HepG2 (cell line): ENCODE data around the gene MREG. TPM values are rescaled to one million over a fixed set of nuclear protein-coding genes. Genes with fewer than 3 reads are reported as not detected.
A peak's percentile ranks its signal among the peaks of the same experiment; 100 is the strongest.

Experiments used
- EEA1 ChIP-seq: sonication (generic); formaldehyde crosslinking; IDR thresholded peaks from 2 replicates; pipeline ENCODE4 v1.5.1; 2020; ENCODE audit warnings: mild to moderate bottlenecking, missing genetic modification reagents, borderline replicate concordance
- ETV5 ChIP-seq: IDR thresholded peaks from 2 replicates; pipeline ENCODE4 v1.6.1; 2018; ENCODE audit warnings: missing biosample characterization, missing genetic modification reagents, inconsistent platforms, borderline replicate concordance
- JARID2 ChIP-seq: sonication (generic); formaldehyde crosslinking; IDR thresholded peaks from 2 replicates; pipeline ENCODE4 v1.8.1; 2023; ENCODE audit warnings: missing genetic modification reagents, inconsistent platforms; ENCODE audit not compliant: insufficient replicate concordance
- KAT8 ChIP-seq: IDR thresholded peaks from 2 replicates; pipeline ENCODE4 v1.6.1; 2016; ENCODE audit warnings: missing genetic modification reagents, missing compliant biosample characterization
- KDM6A ChIP-seq: IDR thresholded peaks from 2 replicates; pipeline ENCODE4 v1.6.1; 2016; ENCODE audit warnings: low read depth
- MEIS1 ChIP-seq: sonication (generic); formaldehyde crosslinking; IDR thresholded peaks from 2 replicates; pipeline ENCODE4 v1.9.0; 2021; ENCODE audit warnings: mild to moderate bottlenecking, missing genetic modification reagents, moderate library complexity, borderline replicate concordance
- MYC ChIP-seq: sonication (generic); formaldehyde crosslinking; IDR thresholded peaks from 2 replicates; pipeline ENCODE4 v1.9.0; 2021; ENCODE audit warnings: missing genetic modification reagents, borderline replicate concordance
- NCOA5 ChIP-seq: sonication (generic); formaldehyde crosslinking; IDR thresholded peaks from 2 replicates; pipeline ENCODE4 v1.4.0; 2020; ENCODE audit warnings: missing genetic modification reagents
- NFKB2 ChIP-seq: sonication (generic); formaldehyde crosslinking; IDR thresholded peaks from 2 replicates; pipeline ENCODE4 v1.4.0; 2020; ENCODE audit warnings: missing genetic modification reagents, borderline replicate concordance
- RBFOX2 ChIP-seq: fragments of 200-400 bp; formaldehyde crosslinking; IDR thresholded peaks from 2 replicates; pipeline ENCODE4 v1.6.1; 2017; ENCODE audit warnings: low read depth, mild to moderate bottlenecking, low read length
- SRY ChIP-seq: sonication (generic); formaldehyde crosslinking; IDR thresholded peaks from 2 replicates; pipeline ENCODE4 v1.8.0; 2022; ENCODE audit warnings: mild to moderate bottlenecking, missing genetic modification reagents
- TAF1 ChIP-seq: sonication (generic); formaldehyde crosslinking; IDR thresholded peaks from 2 replicates; pipeline ENCODE4 v1.4.0; 2020; ENCODE audit warnings: missing genetic modification reagents
- ZBTB38 ChIP-seq: sonication (generic); formaldehyde crosslinking; IDR thresholded peaks from 2 replicates; pipeline ENCODE4 v1.5.1; 2020; ENCODE audit warnings: mild to moderate bottlenecking, missing genetic modification reagents
- ZFP37 ChIP-seq: sonication (generic); formaldehyde crosslinking; IDR thresholded peaks from 2 replicates; pipeline ENCODE4 v1.4.0; 2020; ENCODE audit warnings: missing genetic modification reagents, borderline replicate concordance
- ZNF138 ChIP-seq: sonication (generic); formaldehyde crosslinking; IDR thresholded peaks from 2 replicates; pipeline ENCODE4 v1.5.0; 2020; ENCODE audit warnings: mild to moderate bottlenecking, low read depth, missing genetic modification reagents
- ZNF180 ChIP-seq: sonication (generic); formaldehyde crosslinking; IDR thresholded peaks from 2 replicates; pipeline ENCODE4 v1.4.0; 2020; ENCODE audit warnings: low read depth, missing genetic modification reagents, borderline replicate concordance
- ZNF296 ChIP-seq: sonication (generic); formaldehyde crosslinking; conservative IDR thresholded peaks from 2 replicates; pipeline ENCODE4 v1.5.0; 2020; ENCODE audit warnings: mild to moderate bottlenecking, missing genetic modification reagents
- ZNF7 ChIP-seq: IDR thresholded peaks from 2 replicates; pipeline ENCODE4 v1.6.1; 2016; ENCODE audit warnings: missing biosample characterization, missing genetic modification reagents
- ZSCAN22 ChIP-seq: sonication (generic); formaldehyde crosslinking; IDR thresholded peaks from 2 replicates; pipeline ENCODE4 v1.4.0; 2020; ENCODE audit warnings: mild to moderate bottlenecking, missing genetic modification reagents
- polyA plus RNA-seq, 8 experiments: library from polyadenylated mRNA; depleted of rRNA in 3 of 8; stranded (reverse) in 7 of 8; unstranded in 1 of 8; fragments of >200 nt; fragmentation: Illumina TruSeq in 4 of 8; extraction: Trizol in 4 of 8; gene quantifications; 2 replicates each; pipeline versions ENCODE4 v1.2.1 to v1.2.3, GENCODE V29; 2011 to 2016; ENCODE audit warnings: low read depth in 4 of 8, missing spikeins in 1 of 8, mixed read lengths in 1 of 8; ENCODE audit not compliant: insufficient read depth in 1 of 8
- total RNA-seq, 5 experiments: library from RNA; depleted of rRNA; stranded (reverse); fragments of >200 nt; fragmentation: Illumina TruSeq; extraction: Trizol; gene quantifications; 2 replicates each; pipeline ENCODE4 v1.2.3, GENCODE V29; 2016; ENCODE audit warnings: low read depth in 1 of 5
- TF ChIP-seq, protein P1 (sequence below): sonication (generic); formaldehyde crosslinking; IDR thresholded peaks from 2 replicates; pipeline ENCODE4 v1.4.0; 2020; ENCODE audit warnings: mild to moderate bottlenecking, missing genetic modification reagents
- TF ChIP-seq, protein P2 (sequence below): IDR thresholded peaks from 2 replicates; pipeline ENCODE4 v1.6.1; 2012; ENCODE audit warnings: low read depth, low read length, improper control_type of control experiment
- TF ChIP-seq, protein P3 (sequence below): sonication (generic); formaldehyde crosslinking; IDR thresholded peaks from 2 replicates; pipeline ENCODE4 v1.9.0; 2021; ENCODE audit warnings: missing genetic modification reagents, borderline replicate concordance
- TF ChIP-seq, protein P4 (sequence below): sonication (generic); formaldehyde crosslinking; IDR thresholded peaks from 2 replicates; pipeline ENCODE4 v1.4.0; 2020; ENCODE audit warnings: mild to moderate bottlenecking, missing genetic modification reagents

The MREG gene
- total and polyA plus RNA-seq, 2 of the 13 experiments (the other 11 are each of a cell fraction or from before 2014, with no cell fraction given) = 7.5 to 23.3 TPM

DNA sequence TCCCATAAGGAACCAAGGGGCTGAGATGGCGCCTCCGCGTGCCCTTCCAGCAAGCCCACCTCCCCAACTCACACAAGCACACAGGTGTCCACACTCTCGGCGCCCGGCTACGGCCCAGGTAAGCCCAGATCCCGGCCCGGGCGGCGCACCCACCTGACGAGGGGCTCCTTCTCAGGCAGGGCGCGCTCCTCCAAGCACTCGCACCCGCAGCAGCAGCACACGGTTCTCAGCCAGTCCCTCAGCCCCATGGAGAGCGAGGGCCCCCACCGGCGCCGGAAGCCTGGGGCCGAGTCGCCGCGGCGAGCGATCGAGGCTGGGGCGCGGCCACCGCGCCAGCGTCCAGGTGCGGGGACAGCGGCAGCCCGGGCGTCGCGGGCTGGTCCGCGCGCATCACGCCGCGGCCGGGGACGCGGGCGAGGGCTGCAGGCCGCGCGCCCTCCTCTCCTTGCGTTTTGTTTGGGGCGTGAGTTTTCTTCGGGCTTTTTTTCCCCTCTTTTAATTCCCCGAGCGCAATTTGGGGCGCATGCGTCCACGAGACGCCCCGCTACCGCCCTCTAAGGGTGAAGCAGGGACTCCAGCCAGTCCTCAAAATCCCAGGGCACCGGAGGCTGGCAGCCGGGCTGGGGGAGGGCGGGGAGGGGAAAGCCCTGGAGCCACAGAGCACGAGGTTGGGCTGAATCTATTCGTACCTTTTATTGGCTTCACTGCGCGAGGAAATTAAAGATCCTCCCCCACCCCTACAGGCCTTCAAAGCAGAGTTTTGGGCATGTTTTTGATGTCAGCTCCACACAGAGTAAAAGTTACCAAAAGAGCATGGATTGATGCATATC, at the start of gene MREG (continued):
- no peak for TF ChIP-seq ZNF180 (CRISPR knock-in tag)
- 0 out of 2 replicates have a peak, but pooled peaks have one; percentile 46 for TF ChIP-seq ZBTB38 (CRISPR knock-in tag)
- 0 out of 2 replicates have a peak, but pooled peaks have one; percentile 23 for TF ChIP-seq ZNF296 (CRISPR knock-in tag)
- peak; percentile 50; the same call in 1 of the 2 replicates for TF ChIP-seq NFKB2 (CRISPR knock-in tag)
- TF ChIP-seq, protein P1, sequence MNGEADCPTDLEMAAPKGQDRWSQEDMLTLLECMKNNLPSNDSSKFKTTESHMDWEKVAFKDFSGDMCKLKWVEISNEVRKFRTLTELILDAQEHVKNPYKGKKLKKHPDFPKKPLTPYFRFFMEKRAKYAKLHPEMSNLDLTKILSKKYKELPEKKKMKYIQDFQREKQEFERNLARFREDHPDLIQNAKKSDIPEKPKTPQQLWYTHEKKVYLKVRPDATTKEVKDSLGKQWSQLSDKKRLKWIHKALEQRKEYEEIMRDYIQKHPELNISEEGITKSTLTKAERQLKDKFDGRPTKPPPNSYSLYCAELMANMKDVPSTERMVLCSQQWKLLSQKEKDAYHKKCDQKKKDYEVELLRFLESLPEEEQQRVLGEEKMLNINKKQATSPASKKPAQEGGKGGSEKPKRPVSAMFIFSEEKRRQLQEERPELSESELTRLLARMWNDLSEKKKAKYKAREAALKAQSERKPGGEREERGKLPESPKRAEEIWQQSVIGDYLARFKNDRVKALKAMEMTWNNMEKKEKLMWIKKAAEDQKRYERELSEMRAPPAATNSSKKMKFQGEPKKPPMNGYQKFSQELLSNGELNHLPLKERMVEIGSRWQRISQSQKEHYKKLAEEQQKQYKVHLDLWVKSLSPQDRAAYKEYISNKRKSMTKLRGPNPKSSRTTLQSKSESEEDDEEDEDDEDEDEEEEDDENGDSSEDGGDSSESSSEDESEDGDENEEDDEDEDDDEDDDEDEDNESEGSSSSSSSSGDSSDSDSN = peak; percentile 72; the same call in 1 of the 2 replicates
- TF ChIP-seq, protein P2, sequence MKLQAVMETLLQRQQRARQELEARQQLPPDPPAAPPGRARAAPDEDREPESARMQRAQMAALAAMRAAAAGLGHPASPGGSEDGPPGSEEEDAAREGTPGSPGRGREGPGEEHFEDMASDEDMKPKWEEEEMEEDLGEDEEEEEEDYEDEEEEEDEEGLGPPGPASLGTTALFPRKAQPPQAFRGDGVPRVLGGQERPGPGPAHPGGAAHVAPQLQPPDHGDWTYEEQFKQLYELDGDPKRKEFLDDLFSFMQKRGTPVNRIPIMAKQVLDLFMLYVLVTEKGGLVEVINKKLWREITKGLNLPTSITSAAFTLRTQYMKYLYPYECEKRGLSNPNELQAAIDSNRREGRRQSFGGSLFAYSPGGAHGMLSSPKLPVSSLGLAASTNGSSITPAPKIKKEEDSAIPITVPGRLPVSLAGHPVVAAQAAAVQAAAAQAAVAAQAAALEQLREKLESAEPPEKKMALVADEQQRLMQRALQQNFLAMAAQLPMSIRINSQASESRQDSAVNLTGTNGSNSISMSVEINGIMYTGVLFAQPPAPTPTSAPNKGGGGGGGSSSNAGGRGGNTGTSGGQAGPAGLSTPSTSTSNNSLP = 0 out of 2 replicates have a peak, but pooled peaks have one; percentile 11
- no peak for TF ChIP-seq ZNF7 (CRISPR knock-in tag)
- no peak for TF ChIP-seq ZFP37 (CRISPR knock-in tag)
- peak; percentile 73 for TF ChIP-seq EEA1 (CRISPR knock-in tag)
- peak; percentile 69 for TF ChIP-seq ETV5
- TF ChIP-seq JARID2 = no peak
- 0 out of 2 replicates have a peak, but pooled peaks have one; percentile 53 for TF ChIP-seq ZSCAN22 (CRISPR knock-in tag)
- TF ChIP-seq NCOA5 (CRISPR knock-in tag) = no peak
- TF ChIP-seq RBFOX2 = peak; percentile 77
- TF ChIP-seq TAF1 = peak; percentile 35; the same call in 1 of the 2 replicates
- peak; percentile 93 for TF ChIP-seq MEIS1 (CRISPR knock-in tag)
- TF ChIP-seq KAT8 = peak; percentile 32; the same call in 1 of the 2 replicates
- peak; percentile 65; the same call in 1 of the 2 replicates for TF ChIP-seq SRY (CRISPR knock-in tag)
- peak; percentile 44; the same call in 1 of the 2 replicates for TF ChIP-seq MYC
- TF ChIP-seq, protein P3, sequence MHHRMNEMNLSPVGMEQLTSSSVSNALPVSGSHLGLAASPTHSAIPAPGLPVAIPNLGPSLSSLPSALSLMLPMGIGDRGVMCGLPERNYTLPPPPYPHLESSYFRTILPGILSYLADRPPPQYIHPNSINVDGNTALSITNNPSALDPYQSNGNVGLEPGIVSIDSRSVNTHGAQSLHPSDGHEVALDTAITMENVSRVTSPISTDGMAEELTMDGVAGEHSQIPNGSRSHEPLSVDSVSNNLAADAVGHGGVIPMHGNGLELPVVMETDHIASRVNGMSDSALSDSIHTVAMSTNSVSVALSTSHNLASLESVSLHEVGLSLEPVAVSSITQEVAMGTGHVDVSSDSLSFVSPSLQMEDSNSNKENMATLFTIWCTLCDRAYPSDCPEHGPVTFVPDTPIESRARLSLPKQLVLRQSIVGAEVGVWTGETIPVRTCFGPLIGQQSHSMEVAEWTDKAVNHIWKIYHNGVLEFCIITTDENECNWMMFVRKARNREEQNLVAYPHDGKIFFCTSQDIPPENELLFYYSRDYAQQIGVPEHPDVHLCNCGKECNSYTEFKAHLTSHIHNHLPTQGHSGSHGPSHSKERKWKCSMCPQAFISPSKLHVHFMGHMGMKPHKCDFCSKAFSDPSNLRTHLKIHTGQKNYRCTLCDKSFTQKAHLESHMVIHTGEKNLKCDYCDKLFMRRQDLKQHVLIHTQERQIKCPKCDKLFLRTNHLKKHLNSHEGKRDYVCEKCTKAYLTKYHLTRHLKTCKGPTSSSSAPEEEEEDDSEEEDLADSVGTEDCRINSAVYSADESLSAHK (CRISPR knock-in tag) = no peak
- TF ChIP-seq ZNF138 (CRISPR knock-in tag) = no peak
- TF ChIP-seq, protein P4, sequence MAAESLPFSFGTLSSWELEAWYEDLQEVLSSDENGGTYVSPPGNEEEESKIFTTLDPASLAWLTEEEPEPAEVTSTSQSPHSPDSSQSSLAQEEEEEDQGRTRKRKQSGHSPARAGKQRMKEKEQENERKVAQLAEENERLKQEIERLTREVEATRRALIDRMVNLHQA (CRISPR knock-in tag) = no peak
- no peak; the same call in 1 of the 2 replicates for TF ChIP-seq KDM6A (CRISPR knock-in tag)
